HPDE6-E6E7 (cell line): ENCODE results near the gene ANXA7.

Source experiments
- DNase-seq: peaks from one replicate; pipeline ENCODE4 v3.0.0; 2011; ENCODE audit warnings: missing footprints; ENCODE audit errors: extremely low spot score

ANXA7 gene

GRCh38 chr10:73413528-73414229, at the start of gene ANXA7:
Gene ANXA7, minus strand, starts transcription at chr10:73414058. Its CDS starts 13,202 bp downstream, at chr10:73400856.
- peak; percentile 97 for DNase-seq

GRCh38 chr10:73460897-73461296, 47.0 kb upstream of the ANXA7 start:
- no peak for DNase-seq

- no peak for DNase-seq
These were observed 45.9 kb upstream of the ANXA7 start for GRCh38 chr10:73459683-73460314.

GRCh38 chr10:73456187-73456890, 42.5 kb upstream of the ANXA7 start:
- DNase-seq, result no peak

GRCh38 chr10:73449113-73449512, 35.3 kb upstream of the ANXA7 start:
- DNase-seq, result no peak

- no peak for DNase-seq
These were observed 34.5 kb upstream of the ANXA7 start for GRCh38 chr10:73448384-73448783.

- no peak for DNase-seq
These were observed 33.1 kb upstream of the ANXA7 start for GRCh38 chr10:73446926-73447325.

- DNase-seq, result no peak
These were observed 30.6 kb upstream of the ANXA7 start for GRCh38 chr10:73444457-73444856.

GRCh38 chr10:73439605-73440312, 25.9 kb upstream of the ANXA7 start:
- DNase-seq, result no peak

- DNase-seq, result no peak
These were observed 25.2 kb upstream of the ANXA7 start for GRCh38 chr10:73439055-73439454.

GRCh38 chr10:73433538-73433867, 19.6 kb upstream of the ANXA7 start, which contains the start of gene MSS51:
Gene MSS51, minus strand, starts transcription at chr10:73433561. Its CDS starts 5,277 bp downstream, at chr10:73428284.
- no peak for DNase-seq

- no peak for DNase-seq
These were observed 19.0 kb upstream of the ANXA7 start for GRCh38 chr10:73432646-73433537.

- no peak for DNase-seq
These were observed 12.5 kb upstream of the ANXA7 start for GRCh38 chr10:73426318-73426717.

GRCh38 chr10:73424478-73424877, 10.6 kb upstream of the ANXA7 start:
- no peak for DNase-seq

- no peak for DNase-seq
These were observed 9.5 kb upstream of the ANXA7 start for GRCh38 chr10:73423309-73423708.

GRCh38 chr10:73416571-73416970, 2.7 kb upstream of the ANXA7 start:
- no peak for DNase-seq

- no peak for DNase-seq
These were observed 530 bp upstream of the ANXA7 start for GRCh38 chr10:73414230-73414945.

- DNase-seq, result no peak
These were observed 740 bp downstream of the ANXA7 start for GRCh38 chr10:73413108-73413527.

- no peak for DNase-seq
These were observed 3.0 kb downstream of the ANXA7 start for GRCh38 chr10:73410897-73411296.

GRCh38 chr10:73408978-73409521, 4.8 kb downstream of the ANXA7 start:
- no peak for DNase-seq
